Neural progenitor cell (in vitro differentiated cells): Measurements from ENCODE around the gene PAK6. TPM values are rescaled to one million over a fixed set of nuclear protein-coding genes. Genes with fewer than 3 reads are reported as not detected.

ENCODE experiments used
- DNase-seq: peaks from one replicate; pipeline ENCODE4 v3.0.0-alpha.2; 2016; ENCODE audit warnings: low spot score
- H2AFZ ChIP-seq: fragments of 200-600 bp; sonication (generic); replicated peaks from 2 replicates; pipeline ENCODE4 v1.6.1; 2016; ENCODE audit warnings: antibody characterized with exemption
- H3F3A ChIP-seq: fragments of 200-600 bp; sonication (generic); 2 replicates; pipeline ENCODE4 v1.6.1; 2016; ENCODE audit warnings: antibody characterized with exemption, low read depth
- H3K27ac ChIP-seq: fragments of 200-600 bp; sonication (generic); 2 replicates; pipeline ENCODE4 v1.5.1; 2016; ENCODE audit warnings: mild to moderate bottlenecking
- H3K27me3 ChIP-seq: fragments of 200-600 bp; sonication (generic); 2 replicates; pipeline ENCODE4 v1.6.1; 2016; ENCODE audit warnings: mild to moderate bottlenecking, moderate library complexity
- H3K36me3 ChIP-seq: fragments of 200-600 bp; sonication (generic); 2 replicates; pipeline ENCODE4 v1.5.1; 2016
- H3K4me1 ChIP-seq: fragments of 200-600 bp; sonication (generic); 2 replicates; pipeline ENCODE4 v1.6.1; 2016; ENCODE audit warnings: mixed run types
- H3K4me2 ChIP-seq: fragments of 200-600 bp; sonication (generic); 2 replicates; pipeline ENCODE4 v1.6.1; 2016
- H3K4me3 ChIP-seq: fragments of 200-600 bp; sonication (generic); 2 replicates; pipeline ENCODE4 v1.5.1; 2016
- H3K79me2 ChIP-seq: fragments of 200-600 bp; sonication (generic); 2 replicates; pipeline ENCODE4 v1.6.1; 2016; ENCODE audit warnings: low read depth
- H3K9ac ChIP-seq: fragments of 200-600 bp; sonication (generic); 2 replicates; pipeline ENCODE4 v1.6.1; 2016
- H3K9me3 ChIP-seq: fragments of 200-600 bp; sonication (generic); 2 replicates; pipeline ENCODE4 v1.5.1; 2016; ENCODE audit warnings: low read depth
- H4K20me1 ChIP-seq: fragments of 200-600 bp; sonication (generic); 2 replicates; pipeline ENCODE4 v1.6.1; 2016; ENCODE audit warnings: low read depth
- H3K27ac Mint-ChIP-seq: 3 replicates; pipeline ENCODE4 v1.8.0; 2021; ENCODE audit warnings: mixed read lengths
- H3K27me3 Mint-ChIP-seq: 2 replicates; pipeline ENCODE4 v1.8.0; 2022; ENCODE audit warnings: low read depth, mild to moderate bottlenecking, inconsistent platforms, moderate library complexity, mixed read lengths; ENCODE audit not compliant: insufficient read depth
- H3K36me3 Mint-ChIP-seq: 3 replicates; pipeline ENCODE4 v1.8.0; 2021; ENCODE audit warnings: mixed read lengths
- H3K4me1 Mint-ChIP-seq: 3 replicates; pipeline ENCODE4 v1.8.0; 2021; ENCODE audit warnings: mixed read lengths
- H3K4me3 Mint-ChIP-seq: 3 replicates; pipeline ENCODE4 v1.8.0; 2021; ENCODE audit warnings: mild to moderate bottlenecking, moderate library complexity, mixed read lengths
- H3K9me3 Mint-ChIP-seq: 3 replicates; pipeline ENCODE4 v1.8.0; 2020; ENCODE audit warnings: mixed read lengths
- EZH2 ChIP-seq: fragments of 200-600 bp; sonication (generic); IDR thresholded peaks from 2 replicates; pipeline ENCODE4 v1.6.1; 2017; ENCODE audit warnings: antibody characterized with exemption, mild to moderate bottlenecking, moderate library complexity
- EZH2phosphoT487 ChIP-seq: fragments of 200-600 bp; sonication (generic); IDR thresholded peaks from 2 replicates; pipeline ENCODE4 v1.6.1; 2017; ENCODE audit warnings: antibody characterized with exemption
- total RNA-seq: library from RNA; depleted of rRNA; stranded (reverse); fragments of >200 nt; gene quantifications from 2 replicates; pipeline ENCODE4 v1.2.3, GENCODE V29; 2015; ENCODE audit warnings: low replicate concordance
- TF ChIP-seq, protein P1 (sequence below): fragments of 200-600 bp; sonication (generic); IDR thresholded peaks from 2 replicates; pipeline ENCODE4 v1.5.1; 2017; ENCODE audit warnings: antibody characterized with exemption, mild to moderate bottlenecking

PAK6 gene
- total RNA-seq, 1 donor from 2014 or later, result not detected

GRCh38 chr15:40302981-40303380 lies 64.1 kb downstream of the PAK6 start:
- Histone ChIP-seq H2AFZ (no peak overlapping the region), H4K20me1 (no peaks in the 10 kb centered on the region), H3K36me3 (no peaks in the 10 kb centered on the region), H3K27me3 (no peaks in the 10 kb centered on the region), H3K9me3 (peaks cover 5% of the 10 kb centered on the region), H3K9ac (no peak overlapping the region), H3K4me2 (no peak overlapping the region), H3K4me3 (no peak overlapping the region), H3K4me1 (peaks cover 14% of the 10 kb centered on the region), H3K27ac (no peak overlapping the region), H3K79me2 (no peaks in the 10 kb centered on the region), H3F3A (no peaks in the 10 kb centered on the region)
- TF ChIP-seq EZH2, result no peak
- TF ChIP-seq, protein P1, sequence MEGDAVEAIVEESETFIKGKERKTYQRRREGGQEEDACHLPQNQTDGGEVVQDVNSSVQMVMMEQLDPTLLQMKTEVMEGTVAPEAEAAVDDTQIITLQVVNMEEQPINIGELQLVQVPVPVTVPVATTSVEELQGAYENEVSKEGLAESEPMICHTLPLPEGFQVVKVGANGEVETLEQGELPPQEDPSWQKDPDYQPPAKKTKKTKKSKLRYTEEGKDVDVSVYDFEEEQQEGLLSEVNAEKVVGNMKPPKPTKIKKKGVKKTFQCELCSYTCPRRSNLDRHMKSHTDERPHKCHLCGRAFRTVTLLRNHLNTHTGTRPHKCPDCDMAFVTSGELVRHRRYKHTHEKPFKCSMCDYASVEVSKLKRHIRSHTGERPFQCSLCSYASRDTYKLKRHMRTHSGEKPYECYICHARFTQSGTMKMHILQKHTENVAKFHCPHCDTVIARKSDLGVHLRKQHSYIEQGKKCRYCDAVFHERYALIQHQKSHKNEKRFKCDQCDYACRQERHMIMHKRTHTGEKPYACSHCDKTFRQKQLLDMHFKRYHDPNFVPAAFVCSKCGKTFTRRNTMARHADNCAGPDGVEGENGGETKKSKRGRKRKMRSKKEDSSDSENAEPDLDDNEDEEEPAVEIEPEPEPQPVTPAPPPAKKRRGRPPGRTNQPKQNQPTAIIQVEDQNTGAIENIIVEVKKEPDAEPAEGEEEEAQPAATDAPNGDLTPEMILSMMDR, result no peak
- no peak for TF ChIP-seq EZH2phosphoT487
- DNase-seq, result no peak
- no peak overlapping the region for H3K27ac Mint-ChIP-seq
- H3K4me3 Mint-ChIP-seq, result no peak overlapping the region
- peaks cover 19% of the 10 kb centered on the region for H3K9me3 Mint-ChIP-seq
- H3K4me1 Mint-ChIP-seq, result peaks cover 20% of the 10 kb centered on the region
- peaks cover 5% of the 10 kb centered on the region for H3K36me3 Mint-ChIP-seq
- H3K27me3 Mint-ChIP-seq, result peaks cover 27% of the 10 kb centered on the region

DNA sequence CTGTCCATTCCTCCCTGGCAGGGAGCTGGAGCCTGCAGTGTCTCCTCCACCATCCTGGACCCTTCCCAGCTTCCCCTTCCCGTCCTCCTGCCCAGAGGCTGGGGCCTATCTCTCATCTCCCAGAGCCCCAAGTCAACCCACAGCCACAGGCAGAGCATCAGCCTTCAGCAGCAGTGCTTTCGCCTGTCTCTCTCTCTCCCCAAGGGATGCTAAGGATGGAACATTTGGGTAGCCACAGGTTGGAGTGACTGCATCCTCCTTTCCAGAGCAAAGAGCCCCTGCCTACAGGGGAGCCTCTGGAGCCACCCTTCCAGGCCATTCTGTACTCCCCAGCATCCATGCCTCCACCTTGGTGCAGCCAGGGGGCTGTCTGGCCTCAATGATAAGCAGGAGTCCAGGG lies 64.7 kb downstream of the PAK6 start:
- Histone ChIP-seq H4K20me1 (no peaks in the 10 kb centered on the region), H3F3A (no peaks in the 10 kb centered on the region), H3K27me3 (no peaks in the 10 kb centered on the region), H3K36me3 (no peaks in the 10 kb centered on the region), H3K4me1 (peaks cover 14% of the 10 kb centered on the region), H3K4me2 (no peak overlapping the region), H3K9me3 (peaks cover 5% of the 10 kb centered on the region), H2AFZ (no peak overlapping the region), H3K27ac (no peak overlapping the region), H3K9ac (no peak overlapping the region), H3K79me2 (no peaks in the 10 kb centered on the region), H3K4me3 (no peak overlapping the region)
- peaks cover 22% of the 10 kb centered on the region for H3K4me1 Mint-ChIP-seq
- H3K27ac Mint-ChIP-seq, result no peak overlapping the region
- H3K4me3 Mint-ChIP-seq, result no peak overlapping the region
- no peak for DNase-seq
- peaks cover 27% of the 10 kb centered on the region for H3K27me3 Mint-ChIP-seq
- peaks cover 5% of the 10 kb centered on the region for H3K36me3 Mint-ChIP-seq
- TF ChIP-seq EZH2phosphoT487, result no peak
- TF ChIP-seq, protein P1, result no peak
- no peak for TF ChIP-seq EZH2
- H3K9me3 Mint-ChIP-seq, result peaks cover 19% of the 10 kb centered on the region

GRCh38 chr15:40305281-40305680 lies 66.4 kb downstream of the PAK6 start:
- no peak overlapping the region for H3K4me3 ChIP-seq
- no peak overlapping the region for H3K27ac ChIP-seq
- no peaks in the 10 kb centered on the region for H4K20me1 ChIP-seq
- DNase-seq, result no peak
- H3F3A ChIP-seq, result no peaks in the 10 kb centered on the region
- Mint-ChIP-seq H3K9me3 (peaks cover 6% of the 10 kb centered on the region), H3K4me1 (peaks cover 39% of the 10 kb centered on the region), H3K4me3 (no peak overlapping the region), H3K27me3 (peaks cover 28% of the 10 kb centered on the region), H3K36me3 (no peaks in the 10 kb centered on the region), H3K27ac (no peak overlapping the region)
- no peak overlapping the region for H3K4me2 ChIP-seq
- H3K4me1 ChIP-seq, result peaks cover 21% of the 10 kb centered on the region
- H3K36me3 ChIP-seq, result no peaks in the 10 kb centered on the region
- H3K27me3 ChIP-seq, result peaks cover 2% of the 10 kb centered on the region
- no peak overlapping the region for H2AFZ ChIP-seq
- H3K9me3 ChIP-seq, result peaks cover 4% of the 10 kb centered on the region
- TF ChIP-seq EZH2phosphoT487 (no peak), EZH2 (no peak)
- TF ChIP-seq, protein P1, result no peak
- no peaks in the 10 kb centered on the region for H3K79me2 ChIP-seq
- H3K9ac ChIP-seq, result no peak overlapping the region
